HepG2 (cell line): ENCODE data around the gene FKBP1B. TPM values are rescaled to one million over a fixed set of nuclear protein-coding genes. Genes with fewer than 3 reads are reported as not detected.
A peak's percentile ranks its signal among the peaks of the same experiment; 100 is the strongest.

ENCODE experiments used
- CEBPZ ChIP-seq: IDR thresholded peaks from 2 replicates; pipeline ENCODE4 v1.6.1; 2012; ENCODE audit warnings: low read length, improper control_type of control experiment
- DRAP1 ChIP-seq: IDR thresholded peaks from 2 replicates; pipeline ENCODE4 v1.6.1; 2016; ENCODE audit warnings: missing genetic modification reagents, missing compliant biosample characterization
- DZIP1 ChIP-seq: sonication (generic); formaldehyde crosslinking; IDR thresholded peaks from 2 replicates; pipeline ENCODE4 v1.5.0; 2020; ENCODE audit warnings: mild to moderate bottlenecking, missing genetic modification reagents
- ELF1 ChIP-seq: sonication (generic); formaldehyde crosslinking; IDR thresholded peaks from 2 replicates; pipeline ENCODE4 v1.4.0; 2020; ENCODE audit warnings: missing genetic modification reagents
- FOXP4 ChIP-seq: sonication (generic); formaldehyde crosslinking; IDR thresholded peaks from 2 replicates; pipeline ENCODE4 v1.4.0; 2020; ENCODE audit warnings: missing genetic modification reagents
- HNRNPLL ChIP-seq: fragments of 200-400 bp; formaldehyde crosslinking; IDR thresholded peaks from 2 replicates; pipeline ENCODE4 v1.6.1; 2017; ENCODE audit warnings: mild to moderate bottlenecking, low read depth, low read length; ENCODE audit not compliant: poor library complexity, severe bottlenecking
- IRF9 ChIP-seq: sonication (generic); formaldehyde crosslinking; IDR thresholded peaks from 2 replicates; pipeline ENCODE4 v1.8.0; 2022; ENCODE audit warnings: missing genetic modification reagents, mild to moderate bottlenecking, borderline replicate concordance
- MYPOP ChIP-seq: sonication (generic); formaldehyde crosslinking; IDR thresholded peaks from 2 replicates; pipeline ENCODE4 v1.8.1; 2023; ENCODE audit warnings: mild to moderate bottlenecking, moderate library complexity, missing genetic modification reagents
- ZBTB33 ChIP-seq: sonication (generic); formaldehyde crosslinking; IDR thresholded peaks from 2 replicates; pipeline ENCODE4 v1.4.0; 2020; ENCODE audit warnings: missing genetic modification reagents
- ZNF263 ChIP-seq: sonication (generic); formaldehyde crosslinking; IDR thresholded peaks from 2 replicates; pipeline ENCODE4 v1.4.0; 2020; ENCODE audit warnings: missing genetic modification reagents
- ZNF331 ChIP-seq: sonication (generic); formaldehyde crosslinking; IDR thresholded peaks from 2 replicates; pipeline ENCODE4 v1.4.0; 2020; ENCODE audit warnings: missing genetic modification reagents
- ZNF614 ChIP-seq: IDR thresholded peaks from 2 replicates; pipeline ENCODE4 v1.6.1; 2018; ENCODE audit warnings: missing biosample characterization, missing genetic modification reagents, inconsistent platforms, borderline replicate concordance
- ZNF678 ChIP-seq: sonication (generic); formaldehyde crosslinking; IDR thresholded peaks from 2 replicates; pipeline ENCODE4 v1.4.0; 2020; ENCODE audit warnings: mild to moderate bottlenecking, missing genetic modification reagents
- polyA plus RNA-seq, 8 experiments: library from polyadenylated mRNA; depleted of rRNA in 3 of 8; stranded (reverse) in 7 of 8; unstranded in 1 of 8; fragments of >200 nt; fragmentation: Illumina TruSeq in 4 of 8; extraction: Trizol in 4 of 8; gene quantifications; 2 replicates each; pipeline versions ENCODE4 v1.2.1 to v1.2.3, GENCODE V29; 2011 to 2016; ENCODE audit warnings: low read depth in 4 of 8, missing spikeins in 1 of 8, mixed read lengths in 1 of 8; ENCODE audit not compliant: insufficient read depth in 1 of 8
- total RNA-seq, 5 experiments: library from RNA; depleted of rRNA; stranded (reverse); fragments of >200 nt; fragmentation: Illumina TruSeq; extraction: Trizol; gene quantifications; 2 replicates each; pipeline ENCODE4 v1.2.3, GENCODE V29; 2016; ENCODE audit warnings: low read depth in 1 of 5

FKBP1B gene
- total and polyA plus RNA-seq, 2 of the 13 experiments (the other 11 are each of a cell fraction or from before 2014, with no cell fraction given): 35.2 to 96.3 TPM

- TF ChIP-seq ZBTB33 (CRISPR knock-in tag) (peak; percentile 88), ZNF263 (CRISPR knock-in tag) (no peak), ZNF331 (peak; percentile 51; the same call in 1 of the 2 replicates), HNRNPLL (no peak), IRF9 (CRISPR knock-in tag) (no peak), ZNF678 (no peak), MYPOP (CRISPR knock-in tag) (0 out of 2 replicates have a peak, but pooled peaks have one; percentile 54), DZIP1 (CRISPR knock-in tag) (peak; percentile 57; the same call in 1 of the 2 replicates), DRAP1 (CRISPR knock-in tag) (0 out of 2 replicates have a peak, but pooled peaks have one; percentile 17), ELF1 (peak; percentile 52), ZNF614 (CRISPR knock-in tag) (no peak), CEBPZ (no peak), FOXP4 (peak; percentile 66; the same call in 1 of the 2 replicates)
Observed at GRCh38 chr2:24022324-24022974, 27.1 kb upstream of the FKBP1B start (continued).
